ENCODE results near the gene SACS.

The SACS gene

DNA sequence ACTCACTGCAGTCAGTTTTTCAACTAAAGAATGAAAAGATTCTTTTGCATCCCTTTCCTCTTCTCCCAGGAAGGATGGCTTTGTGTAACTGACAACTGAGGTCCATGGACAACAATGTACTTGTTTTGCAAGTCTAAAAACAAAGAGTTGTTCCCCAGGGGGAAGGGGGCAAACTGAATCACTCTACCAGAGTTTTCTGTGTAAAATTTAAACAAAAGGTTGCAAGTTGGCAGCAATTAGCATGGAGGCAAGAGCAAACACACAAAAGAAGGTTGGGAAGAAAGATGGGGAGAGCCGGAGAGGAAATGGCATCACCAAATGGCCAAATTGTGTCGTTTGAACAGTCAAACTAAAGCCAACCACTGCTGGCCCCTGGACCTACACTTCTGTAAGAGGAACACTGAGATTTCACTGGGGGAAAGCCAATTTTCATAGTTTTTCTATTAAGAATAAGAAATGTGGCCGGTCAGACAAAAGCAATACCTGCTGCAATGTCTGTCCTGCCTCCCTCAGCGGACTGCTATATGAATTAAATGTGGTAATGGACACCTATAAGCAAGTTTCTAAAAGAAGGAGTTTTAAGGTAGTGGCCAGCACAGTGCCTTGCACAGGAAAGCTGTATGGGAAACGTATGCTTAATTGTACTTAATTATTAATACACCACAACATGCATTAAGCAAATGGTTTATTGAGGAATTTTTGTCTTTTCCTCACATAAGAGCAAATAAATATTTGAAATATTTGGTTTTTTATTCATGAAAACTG lies 16.1 kb upstream of the SACS start:
- H3K36me3 ChIP-seq (ENCODE audit: low read depth), result no peaks in the 10 kb centered on the region
- no peaks in the 10 kb centered on the region for H3K27me3 ChIP-seq (ENCODE audit: insufficient read depth, poor library complexity, severe bottlenecking)
- TF ChIP-seq, protein P1, sequence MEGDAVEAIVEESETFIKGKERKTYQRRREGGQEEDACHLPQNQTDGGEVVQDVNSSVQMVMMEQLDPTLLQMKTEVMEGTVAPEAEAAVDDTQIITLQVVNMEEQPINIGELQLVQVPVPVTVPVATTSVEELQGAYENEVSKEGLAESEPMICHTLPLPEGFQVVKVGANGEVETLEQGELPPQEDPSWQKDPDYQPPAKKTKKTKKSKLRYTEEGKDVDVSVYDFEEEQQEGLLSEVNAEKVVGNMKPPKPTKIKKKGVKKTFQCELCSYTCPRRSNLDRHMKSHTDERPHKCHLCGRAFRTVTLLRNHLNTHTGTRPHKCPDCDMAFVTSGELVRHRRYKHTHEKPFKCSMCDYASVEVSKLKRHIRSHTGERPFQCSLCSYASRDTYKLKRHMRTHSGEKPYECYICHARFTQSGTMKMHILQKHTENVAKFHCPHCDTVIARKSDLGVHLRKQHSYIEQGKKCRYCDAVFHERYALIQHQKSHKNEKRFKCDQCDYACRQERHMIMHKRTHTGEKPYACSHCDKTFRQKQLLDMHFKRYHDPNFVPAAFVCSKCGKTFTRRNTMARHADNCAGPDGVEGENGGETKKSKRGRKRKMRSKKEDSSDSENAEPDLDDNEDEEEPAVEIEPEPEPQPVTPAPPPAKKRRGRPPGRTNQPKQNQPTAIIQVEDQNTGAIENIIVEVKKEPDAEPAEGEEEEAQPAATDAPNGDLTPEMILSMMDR (IDR thresholded peaks at IDR 0.05; ENCODE audit: poor library complexity, severe bottlenecking), result no peak
- H3K27ac ChIP-seq (ENCODE audit: poor library complexity, severe bottlenecking), result no peak overlapping the region
- H3K9me3 ChIP-seq (ENCODE audit: severe bottlenecking), result no peaks in the 10 kb centered on the region
- no peaks in the 10 kb centered on the region for H3K4me1 ChIP-seq (ENCODE audit: insufficient read depth, poor library complexity, severe bottlenecking)
- no peak overlapping the region for H3K4me3 ChIP-seq (ENCODE audit: severe bottlenecking)
- DNase-seq (ENCODE audit: low spot score), result no peak
- no peak for ATAC-seq (ENCODE audit: low read depth)

DNA sequence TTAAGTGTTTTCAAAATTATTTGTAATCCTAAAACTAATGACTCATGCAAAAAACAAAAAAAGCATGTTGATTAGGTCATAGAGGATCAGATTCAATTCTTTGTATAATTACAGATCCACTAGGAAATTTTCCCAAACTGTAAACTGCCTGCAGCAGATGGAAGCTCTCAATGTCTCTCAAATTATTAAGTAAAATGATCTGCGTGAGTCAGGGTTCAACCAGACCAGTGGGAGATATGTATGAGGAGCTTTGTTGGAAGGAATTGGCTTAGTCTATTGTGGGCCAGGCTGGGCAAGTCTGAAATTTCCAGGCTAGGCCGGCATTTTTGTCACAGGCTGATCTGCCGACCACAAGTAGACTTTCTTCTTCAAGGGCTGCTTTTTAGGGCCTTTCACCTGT lies 14.4 kb upstream of the SACS start:
- Histone ChIP-seq H3K36me3 (ENCODE audit: low read depth) (no peaks in the 10 kb centered on the region), H3K4me3 (ENCODE audit: severe bottlenecking) (no peak overlapping the region), H3K27me3 (ENCODE audit: insufficient read depth, poor library complexity, severe bottlenecking) (no peaks in the 10 kb centered on the region), H3K27ac (ENCODE audit: poor library complexity, severe bottlenecking) (no peak overlapping the region), H3K9me3 (ENCODE audit: severe bottlenecking) (no peaks in the 10 kb centered on the region), H3K4me1 (ENCODE audit: insufficient read depth, poor library complexity, severe bottlenecking) (no peaks in the 10 kb centered on the region)
- TF ChIP-seq, protein P1 (IDR thresholded peaks at IDR 0.05; ENCODE audit: poor library complexity, severe bottlenecking), result no peak
- ATAC-seq (ENCODE audit: low read depth), result no peak
- no peak for DNase-seq (ENCODE audit: low spot score)

DNA sequence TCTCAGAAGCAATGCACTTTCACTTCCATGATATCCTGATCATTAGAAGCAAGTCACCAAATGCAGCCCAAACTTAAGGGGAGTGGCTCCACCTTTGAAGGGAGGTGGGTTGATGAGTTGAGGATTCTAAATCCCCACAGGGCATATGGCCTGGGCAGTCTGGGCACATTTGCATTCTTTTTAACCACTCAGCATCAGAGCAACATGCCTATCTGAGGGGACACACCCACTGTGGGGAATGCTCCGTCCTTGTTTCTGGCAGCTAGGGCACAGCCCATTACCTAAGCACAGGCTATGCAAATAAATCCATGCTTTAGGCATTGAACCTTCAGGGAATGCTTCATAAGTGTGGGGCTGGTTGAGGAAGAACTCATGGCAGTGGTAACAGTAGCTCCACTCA lies 12.3 kb upstream of the SACS start:
- Histone ChIP-seq H3K27me3 (ENCODE audit: insufficient read depth, poor library complexity, severe bottlenecking) (no peaks in the 10 kb centered on the region), H3K4me3 (ENCODE audit: severe bottlenecking) (no peak overlapping the region), H3K27ac (ENCODE audit: poor library complexity, severe bottlenecking) (no peak overlapping the region), H3K36me3 (ENCODE audit: low read depth) (no peaks in the 10 kb centered on the region), H3K4me1 (ENCODE audit: insufficient read depth, poor library complexity, severe bottlenecking) (no peaks in the 10 kb centered on the region), H3K9me3 (ENCODE audit: severe bottlenecking) (no peaks in the 10 kb centered on the region)
- ATAC-seq (ENCODE audit: low read depth) (peak; percentile 45; the same call in 2 of the 3 replicates), DNase-seq (ENCODE audit: low spot score) (no peak)
- TF ChIP-seq, protein P1 (IDR thresholded peaks at IDR 0.05; ENCODE audit: poor library complexity, severe bottlenecking), result no peak

DNA sequence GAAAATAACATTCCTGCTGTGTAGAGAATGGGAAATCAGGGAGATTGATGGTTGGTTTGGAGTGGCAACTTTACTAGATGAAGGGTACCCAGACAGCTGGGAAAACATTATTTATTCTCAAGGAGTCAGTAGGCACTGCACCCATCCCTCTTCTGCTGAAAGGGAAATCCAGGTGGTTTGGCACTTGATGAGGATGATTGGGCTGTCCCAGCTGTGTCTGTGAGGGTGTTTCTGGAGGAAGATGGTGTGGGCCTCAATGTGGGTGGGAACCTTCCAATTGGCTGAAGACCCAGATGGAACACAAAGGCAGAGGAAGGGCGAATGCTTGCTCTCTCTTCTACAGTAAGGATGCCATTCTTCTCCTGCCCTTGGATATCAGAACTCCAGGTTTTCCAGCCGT lies 10.4 kb upstream of the SACS start:
- Histone ChIP-seq H3K4me3 (ENCODE audit: severe bottlenecking) (no peak overlapping the region), H3K27ac (ENCODE audit: poor library complexity, severe bottlenecking) (no peak overlapping the region), H3K27me3 (ENCODE audit: insufficient read depth, poor library complexity, severe bottlenecking) (no peaks in the 10 kb centered on the region), H3K9me3 (ENCODE audit: severe bottlenecking) (no peaks in the 10 kb centered on the region), H3K36me3 (ENCODE audit: low read depth) (no peaks in the 10 kb centered on the region), H3K4me1 (ENCODE audit: insufficient read depth, poor library complexity, severe bottlenecking) (no peaks in the 10 kb centered on the region)
- no peak for ATAC-seq (ENCODE audit: low read depth)
- no peak for DNase-seq (ENCODE audit: low spot score)
- TF ChIP-seq, protein P1 (IDR thresholded peaks at IDR 0.05; ENCODE audit: poor library complexity, severe bottlenecking), result no peak

DNA sequence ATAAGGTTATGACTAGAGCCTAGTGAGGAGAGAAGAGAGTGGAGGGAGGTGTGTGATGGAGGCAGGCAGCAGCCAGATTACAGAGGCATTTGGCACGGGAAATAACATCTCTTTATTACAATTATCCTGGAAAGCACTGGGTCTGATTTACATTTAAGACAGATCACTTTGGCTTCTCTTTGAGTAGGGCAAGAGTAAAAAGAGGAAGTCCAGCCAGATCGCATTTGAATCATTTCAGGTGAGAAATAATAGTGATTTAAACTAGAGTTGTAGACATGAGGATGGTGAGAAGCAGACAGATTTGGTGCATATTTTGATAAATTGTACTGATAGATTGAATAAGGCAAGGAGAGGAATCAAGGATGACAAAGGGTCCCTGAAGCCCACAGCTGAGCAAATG lies 9.6 kb upstream of the SACS start:
- no peak for ATAC-seq (ENCODE audit: low read depth)
- H3K4me3 ChIP-seq (ENCODE audit: severe bottlenecking), result no peak overlapping the region
- no peaks in the 10 kb centered on the region for H3K27me3 ChIP-seq (ENCODE audit: insufficient read depth, poor library complexity, severe bottlenecking)
- TF ChIP-seq, protein P1 (IDR thresholded peaks at IDR 0.05; ENCODE audit: poor library complexity, severe bottlenecking), result no peak
- no peaks in the 10 kb centered on the region for H3K4me1 ChIP-seq (ENCODE audit: insufficient read depth, poor library complexity, severe bottlenecking)
- H3K9me3 ChIP-seq (ENCODE audit: severe bottlenecking), result no peaks in the 10 kb centered on the region
- no peaks in the 10 kb centered on the region for H3K36me3 ChIP-seq (ENCODE audit: low read depth)
- no peak for DNase-seq (ENCODE audit: low spot score)
- H3K27ac ChIP-seq (ENCODE audit: poor library complexity, severe bottlenecking), result no peak overlapping the region

Measured in RWPE2 (cell line).